GM12878 (cell line): Measurements from ENCODE around the gene AMPD3. TPM values are rescaled to one million over a fixed set of nuclear protein-coding genes. Genes with fewer than 3 reads are reported as not detected.

Experiments
- ATAC-seq: fragments of 200-7000 bp; cut with Tn5 transposase; 3 replicates; pipeline ENCODE4 v1.9.1; 2020; ENCODE audit warnings: mild to moderate bottlenecking, moderate library complexity
- BruUV-seq: library from RNA; stranded (reverse); fragments of 400-500 nt; replicated peaks from 2 replicates; lab custom pipeline; 2021; lab: Mats Ljungman, UMichigan
- CTCF ChIA-PET: fragments of 300-600 bp; sonication (Branson Sonifier 250); formaldehyde crosslinking; extraction: SDS; loops from one replicate; lab custom pipeline; 2021; ENCODE audit warnings: inconsistent platforms; lab: Yijun Ruan, JAX
- POLR2A ChIA-PET: fragments of 350-600 bp; formaldehyde crosslinking; extraction: SDS; loops from one replicate; lab custom pipeline; 2021; ENCODE audit warnings: inconsistent platforms; lab: Charles Lee
- RAD21 ChIA-PET: fragments of 300-600 bp; sonication (Branson Sonifier 250); formaldehyde crosslinking; loops from one replicate; lab custom pipeline; 2023; ENCODE audit warnings: antibody characterized with exemption; ENCODE audit not compliant: unreplicated experiment; lab: Charles Lee
- SMC1A ChIA-PET: fragments of 300-600 bp; sonication (Branson Sonifier 250); formaldehyde crosslinking; loops from one replicate; lab custom pipeline; 2023; ENCODE audit not compliant: unreplicated experiment, uncharacterized antibody; lab: Charles Lee
- DNase-seq: peaks from one replicate; pipeline ENCODE4 v3.0.0-alpha.2; 2011; ENCODE audit warnings: low read depth, low spot score
- FAIRE-seq: peaks from 3 replicates; lab custom pipeline; 2011; peaks lifted over from hg19 to GRCh38; lab: Jason Lieb, UNC
- H2AFZ ChIP-seq: 2 replicates; pipeline ENCODE4 v1.6.0; 2011; ENCODE audit warnings: low read depth, low read length, control low read depth; ENCODE audit not compliant: control insufficient read depth
- H3K27ac ChIP-seq: 2 replicates; pipeline ENCODE4 v1.5.1; 2011; ENCODE audit warnings: control low read depth; ENCODE audit not compliant: control insufficient read depth, insufficient read depth
- H3K27me3 ChIP-seq, 2 experiments: replicated peaks in 1 of 2; 2 replicates each; pipeline versions ENCODE4 v1.6.0 to v1.6.1; 2011; ENCODE audit warnings: low read length in 1 of 2; ENCODE audit not compliant: control insufficient read depth in 2 of 2, insufficient read depth in 2 of 2
- H3K36me3 ChIP-seq, 2 experiments: 2 replicates each; pipeline ENCODE4 v1.5.1; 2011; ENCODE audit warnings: low read length in 1 of 2; ENCODE audit not compliant: control insufficient read depth in 2 of 2, insufficient read depth in 2 of 2
- H3K4me1 ChIP-seq: 2 replicates; pipeline ENCODE4 v1.6.1; 2011; ENCODE audit warnings: mild to moderate bottlenecking, low read length, moderate library complexity, mixed read lengths; ENCODE audit not compliant: control insufficient read depth, insufficient read depth
- H3K4me2 ChIP-seq: 2 replicates; pipeline ENCODE4 v1.6.0; 2011; ENCODE audit warnings: control low read depth; ENCODE audit not compliant: control insufficient read depth, insufficient read depth
- H3K4me3 ChIP-seq: fragments of 200-600 bp; sonication (generic); 2 replicates; pipeline ENCODE4 v1.5.1; 2016
- H3K79me2 ChIP-seq: 2 replicates; pipeline ENCODE4 v1.6.0; 2011; ENCODE audit warnings: low read length; ENCODE audit not compliant: control insufficient read depth, insufficient read depth
- H3K9ac ChIP-seq: 2 replicates; pipeline ENCODE4 v1.8.0; 2011; ENCODE audit warnings: low read length, control low read depth, mixed read lengths; ENCODE audit not compliant: control insufficient read depth, insufficient read depth
- H3K9me3 ChIP-seq: replicated peaks from 3 replicates; pipeline ENCODE4 v1.5.1; 2011; ENCODE audit warnings: mild to moderate bottlenecking, low read length; ENCODE audit not compliant: control insufficient read depth, insufficient read depth
- H4K20me1 ChIP-seq: 2 replicates; pipeline ENCODE4 v1.6.0; 2011; ENCODE audit not compliant: control insufficient read depth, insufficient read depth
- ATF7 ChIP-seq: fragments of 450-650 bp; IDR thresholded peaks from 2 replicates; pipeline ENCODE4 v1.6.1; 2016; ENCODE audit warnings: low read depth, mild to moderate bottlenecking
- CBFB ChIP-seq: IDR thresholded peaks from 2 replicates; pipeline ENCODE4 v1.6.1; 2016; ENCODE audit warnings: antibody characterized with exemption, low read depth
- ETV6 ChIP-seq, 2 experiments: fragments of 450-650 bp in 1 of 2; IDR thresholded peaks in 1 of 2; conservative IDR thresholded peaks in 1 of 2; 2 replicates each; pipeline ENCODE4 v1.6.1; 2014; ENCODE audit warnings: antibody characterized with exemption in 1 of 2, borderline replicate concordance in 1 of 2, low read depth in 1 of 2, mild to moderate bottlenecking in 1 of 2, moderate library complexity in 1 of 2
- GABPA ChIP-seq: IDR thresholded peaks from 2 replicates; pipeline ENCODE4 v1.6.1; 2014; ENCODE audit warnings: antibody characterized with exemption, low read depth, mild to moderate bottlenecking, inconsistent platforms
- MEF2B ChIP-seq: fragments of 450-650 bp; IDR thresholded peaks from 2 replicates; pipeline ENCODE4 v1.6.1; 2018; ENCODE audit warnings: mild to moderate bottlenecking, moderate library complexity; ENCODE audit not compliant: partially characterized antibody, poor library complexity, severe bottlenecking
- MXI1 ChIP-seq: fragments of 150-350 bp; IDR thresholded peaks from 2 replicates; pipeline ENCODE4 v1.6.1; 2011; ENCODE audit warnings: low read depth, mild to moderate bottlenecking, inconsistent platforms, low read length, improper control_type of control experiment
- MYB ChIP-seq: fragments of 150-350 bp; IDR thresholded peaks from 2 replicates; pipeline ENCODE4 v1.6.1; 2014; ENCODE audit warnings: mild to moderate bottlenecking, low read depth, low read length, borderline replicate concordance
- NFIC ChIP-seq: IDR thresholded peaks from 2 replicates; pipeline ENCODE4 v1.6.1; 2012; ENCODE audit warnings: low read depth, mild to moderate bottlenecking, inconsistent platforms, low read length, moderate library complexity
- NRF1 ChIP-seq: conservative IDR thresholded peaks from 2 replicates; pipeline ENCODE4 v1.6.1; 2011; ENCODE audit warnings: mild to moderate bottlenecking, low read depth, low read length, improper control_type of control experiment
- SPI1 ChIP-seq: IDR thresholded peaks from 2 replicates; pipeline ENCODE4 v1.6.1; 2011; ENCODE audit warnings: low read depth, mild to moderate bottlenecking, low read length, moderate library complexity, borderline replicate concordance; ENCODE audit not compliant: insufficient read depth
- SRF ChIP-seq, 2 experiments: IDR thresholded peaks; 2 replicates each; pipeline ENCODE4 v1.6.1; 2011; ENCODE audit warnings: low read depth in 2 of 2, low read length in 2 of 2, mild to moderate bottlenecking in 1 of 2, moderate library complexity in 1 of 2
- STAT1 ChIP-seq: fragments of 450-650 bp; conservative IDR thresholded peaks from 2 replicates; pipeline ENCODE4 v1.6.1; 2014; ENCODE audit warnings: antibody characterized with exemption, mild to moderate bottlenecking
- ZBED1 ChIP-seq: IDR thresholded peaks from 2 replicates; pipeline ENCODE4 v1.6.1; 2016; ENCODE audit warnings: borderline replicate concordance
- ZNF384 ChIP-seq: IDR thresholded peaks from 2 replicates; pipeline ENCODE4 v1.6.1; 2012; ENCODE audit warnings: low read depth, mild to moderate bottlenecking, low read length, improper control_type of control experiment, borderline replicate concordance
- ZSCAN29 ChIP-seq: fragments of 450-650 bp; IDR thresholded peaks from 2 replicates; pipeline ENCODE4 v1.6.1; 2017; ENCODE audit warnings: mild to moderate bottlenecking, moderate library complexity
- WGBS: methylation state at CpG from one replicate; pipeline ENCODE4 v1.1.6; 2016; ENCODE audit warnings: low lambda C conversion rate; ENCODE audit not compliant: insufficient replicate concordance, insufficient coverage; ENCODE audit errors: missing lambda C conversion rate; 5-methylcytosine and 5-hydroxymethylcytosine counted together
- in situ Hi-C: fragments of 300-500 bp; cut with MboI; formaldehyde crosslinking; loops from 9 replicates; pipeline ENCODE4 v1.14.3; 2018; ENCODE audit warnings: mixed read lengths
- intact Hi-C: fragments of 100-400 bp; cut with micrococcal nuclease; formaldehyde crosslinking; loops from one replicate; pipeline ENCODE4 v1.14.2; 2022; ENCODE audit not compliant: unreplicated experiment
- polyA plus RNA-seq, 11 experiments: library from polyadenylated mRNA; depleted of rRNA in 4 of 11; unstranded in 6 of 11; stranded (reverse) in 5 of 11; fragments of >200 nt; fragmentation: Nextera tagmentation in 4 of 11; fragmentation: Illumina TruSeq in 1 of 11; extraction: Ambion mirVana in 4 of 11; extraction: Trizol in 1 of 11; gene quantifications; 1 replicate in 1 of 11; 2 replicates in 10 of 11; pipeline versions ENCODE4 v1.2.1 to v1.2.3, GENCODE V29; 2011 to 2016; ENCODE audit warnings: inconsistent platforms in 2 of 11, missing spikeins in 2 of 11, low read depth in 1 of 11
- total RNA-seq, 4 experiments: library from RNA; depleted of rRNA in 3 of 4; stranded (reverse); fragments of >200 nt in 3 of 4; fragmentation: Illumina TruSeq in 1 of 4; extraction: Trizol in 1 of 4; gene quantifications; 2 replicates each; pipeline versions ENCODE4 v1.2.1 to v1.2.3, GENCODE V29; 2013 to 2021
- TF ChIP-seq, protein P1 (sequence below): fragments of 450-650 bp; IDR thresholded peaks from 2 replicates; pipeline ENCODE4 v1.6.1; 2017; ENCODE audit warnings: low read depth, mild to moderate bottlenecking, moderate library complexity
- TF ChIP-seq, protein P2 (sequence below): IDR thresholded peaks from 2 replicates; pipeline ENCODE4 v1.6.1; 2012; ENCODE audit warnings: low read depth, low read length, improper control_type of control experiment
- TF ChIP-seq, protein P3 (sequence below): fragments of 450-650 bp; IDR thresholded peaks from 2 replicates; pipeline ENCODE4 v1.6.1; 2014; ENCODE audit warnings: mild to moderate bottlenecking
- TF ChIP-seq, protein P4 (sequence below): fragments of 450-650 bp; conservative IDR thresholded peaks from 2 replicates; pipeline ENCODE4 v1.6.1; 2017; ENCODE audit warnings: mild to moderate bottlenecking, moderate library complexity

Gene AMPD3
- total and polyA plus RNA-seq, 10 of the 15 experiments (the other 5 are each of a cell fraction or from before 2014, with no cell fraction given): 5.6 to 28.6 (median 15.9) TPM

DNA sequence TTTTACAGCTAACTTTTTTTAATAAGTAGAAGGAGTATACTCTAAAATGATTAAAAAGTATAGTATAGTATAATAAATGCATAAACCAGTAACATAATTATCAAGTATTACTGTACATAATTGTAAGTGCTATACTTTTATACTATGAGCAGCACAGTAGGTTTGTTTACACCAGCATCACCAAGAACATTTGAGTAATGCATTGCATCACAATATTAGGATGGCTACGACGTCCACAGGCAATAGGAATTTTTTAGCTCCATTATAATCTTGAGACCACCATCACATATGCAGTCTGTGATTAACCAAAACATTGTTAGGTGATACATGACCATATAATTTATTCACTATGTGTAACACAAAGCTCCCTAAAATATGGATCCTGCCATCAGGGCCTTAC lies 65.5 kb downstream of the AMPD3 start:
- SMC1A ChIA-PET: interaction anchor here (0.5 to 1.9 kb wide), 9 partner anchors 13 to 1396 kb away, joined by 3 to 9 read pairs (median 3); partner anchors contain the start of gene RNF141
- CTCF ChIA-PET: interaction anchor here (0.8 to 2.1 kb wide), 5 partner anchors 11 to 114 kb away, joined by 3 to 15 read pairs (median 4); partner anchors contain the start of gene RNF141
- Histone ChIP-seq H3K27me3 (no peaks in the 10 kb centered on the region), H3K36me3 (no peaks in the 10 kb centered on the region), H3K4me2 (no peak overlapping the region), H3K9me3 (no peaks in the 10 kb centered on the region), H3K4me1 (no peaks in the 10 kb centered on the region), H2AFZ (no peak overlapping the region), H3K79me2 (no peaks in the 10 kb centered on the region), H3K4me3 (no peak overlapping the region), H4K20me1 (no peaks in the 10 kb centered on the region), H3K27ac (no peak overlapping the region), H3K9ac (no peak overlapping the region)
- WGBS: 98% methylated on average over 2 of the region's 2 CpGs
- RAD21 ChIA-PET: interaction anchor here (1.0 to 1.1 kb wide), 2 partner anchors 20 to 216 kb away, joined by 3 read pairs; partner anchors contain the start of gene RNF141
- in situ Hi-C loops (no loop called here), intact Hi-C loops (no loop called here)
- TF ChIP-seq, protein P1, sequence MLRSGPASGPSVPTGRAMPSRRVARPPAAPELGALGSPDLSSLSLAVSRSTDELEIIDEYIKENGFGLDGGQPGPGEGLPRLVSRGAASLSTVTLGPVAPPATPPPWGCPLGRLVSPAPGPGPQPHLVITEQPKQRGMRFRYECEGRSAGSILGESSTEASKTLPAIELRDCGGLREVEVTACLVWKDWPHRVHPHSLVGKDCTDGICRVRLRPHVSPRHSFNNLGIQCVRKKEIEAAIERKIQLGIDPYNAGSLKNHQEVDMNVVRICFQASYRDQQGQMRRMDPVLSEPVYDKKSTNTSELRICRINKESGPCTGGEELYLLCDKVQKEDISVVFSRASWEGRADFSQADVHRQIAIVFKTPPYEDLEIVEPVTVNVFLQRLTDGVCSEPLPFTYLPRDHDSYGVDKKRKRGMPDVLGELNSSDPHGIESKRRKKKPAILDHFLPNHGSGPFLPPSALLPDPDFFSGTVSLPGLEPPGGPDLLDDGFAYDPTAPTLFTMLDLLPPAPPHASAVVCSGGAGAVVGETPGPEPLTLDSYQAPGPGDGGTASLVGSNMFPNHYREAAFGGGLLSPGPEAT: no peak
- no peak for TF ChIP-seq ZNF384
- TF ChIP-seq GABPA: no peak
- TF ChIP-seq NRF1: no peak
- TF ChIP-seq ATF7: no peak
- TF ChIP-seq CBFB: no peak
- TF ChIP-seq STAT1: no peak
- no peak for TF ChIP-seq ETV6 (conservative IDR thresholded peaks at IDR 0.05 in 1 of 2, IDR thresholded peaks at IDR 0.05 in 1 of 2; ENCODE audit: borderline replicate concordance in 1 of 2, low read depth in 1 of 2)
- TF ChIP-seq, protein P2, sequence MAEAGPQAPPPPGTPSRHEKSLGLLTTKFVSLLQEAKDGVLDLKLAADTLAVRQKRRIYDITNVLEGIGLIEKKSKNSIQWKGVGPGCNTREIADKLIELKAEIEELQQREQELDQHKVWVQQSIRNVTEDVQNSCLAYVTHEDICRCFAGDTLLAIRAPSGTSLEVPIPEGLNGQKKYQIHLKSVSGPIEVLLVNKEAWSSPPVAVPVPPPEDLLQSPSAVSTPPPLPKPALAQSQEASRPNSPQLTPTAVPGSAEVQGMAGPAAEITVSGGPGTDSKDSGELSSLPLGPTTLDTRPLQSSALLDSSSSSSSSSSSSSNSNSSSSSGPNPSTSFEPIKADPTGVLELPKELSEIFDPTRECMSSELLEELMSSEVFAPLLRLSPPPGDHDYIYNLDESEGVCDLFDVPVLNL: no peak
- TF ChIP-seq SPI1: no peak
- TF ChIP-seq, protein P3, sequence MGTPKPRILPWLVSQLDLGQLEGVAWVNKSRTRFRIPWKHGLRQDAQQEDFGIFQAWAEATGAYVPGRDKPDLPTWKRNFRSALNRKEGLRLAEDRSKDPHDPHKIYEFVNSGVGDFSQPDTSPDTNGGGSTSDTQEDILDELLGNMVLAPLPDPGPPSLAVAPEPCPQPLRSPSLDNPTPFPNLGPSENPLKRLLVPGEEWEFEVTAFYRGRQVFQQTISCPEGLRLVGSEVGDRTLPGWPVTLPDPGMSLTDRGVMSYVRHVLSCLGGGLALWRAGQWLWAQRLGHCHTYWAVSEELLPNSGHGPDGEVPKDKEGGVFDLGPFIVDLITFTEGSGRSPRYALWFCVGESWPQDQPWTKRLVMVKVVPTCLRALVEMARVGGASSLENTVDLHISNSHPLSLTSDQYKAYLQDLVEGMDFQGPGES: no peak
- TF ChIP-seq MYB: no peak
- TF ChIP-seq, protein P4, sequence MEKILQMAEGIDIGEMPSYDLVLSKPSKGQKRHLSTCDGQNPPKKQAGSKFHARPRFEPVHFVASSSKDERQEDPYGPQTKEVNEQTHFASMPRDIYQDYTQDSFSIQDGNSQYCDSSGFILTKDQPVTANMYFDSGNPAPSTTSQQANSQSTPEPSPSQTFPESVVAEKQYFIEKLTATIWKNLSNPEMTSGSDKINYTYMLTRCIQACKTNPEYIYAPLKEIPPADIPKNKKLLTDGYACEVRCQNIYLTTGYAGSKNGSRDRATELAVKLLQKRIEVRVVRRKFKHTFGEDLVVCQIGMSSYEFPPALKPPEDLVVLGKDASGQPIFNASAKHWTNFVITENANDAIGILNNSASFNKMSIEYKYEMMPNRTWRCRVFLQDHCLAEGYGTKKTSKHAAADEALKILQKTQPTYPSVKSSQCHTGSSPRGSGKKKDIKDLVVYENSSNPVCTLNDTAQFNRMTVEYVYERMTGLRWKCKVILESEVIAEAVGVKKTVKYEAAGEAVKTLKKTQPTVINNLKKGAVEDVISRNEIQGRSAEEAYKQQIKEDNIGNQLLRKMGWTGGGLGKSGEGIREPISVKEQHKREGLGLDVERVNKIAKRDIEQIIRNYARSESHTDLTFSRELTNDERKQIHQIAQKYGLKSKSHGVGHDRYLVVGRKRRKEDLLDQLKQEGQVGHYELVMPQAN: no peak
- no peak for TF ChIP-seq ZSCAN29
- no peak for TF ChIP-seq ZBED1
- no peak for TF ChIP-seq NFIC
- TF ChIP-seq SRF (IDR thresholded peaks at IDR 0.05; ENCODE audit: low read depth in 2 of 2, low read length in 2 of 2): no peak
- no peak for TF ChIP-seq MEF2B
- no peak for TF ChIP-seq MXI1
- FAIRE-seq (no peak), DNase-seq (no peak), ATAC-seq (no peak)
- POLR2A ChIA-PET: interaction anchor here (1.0 kb wide), 1 partner anchor 13 kb away, joined by 3 read pairs; no protein-coding TSS in a partner anchor
- no TSS peak for BruUV-seq
